Fibroblast of skin of right quadriceps (primary cell): ENCODE data around the gene CCHCR1.
"Not testable (repeated sequence)": the region's sequence is repeated elsewhere in the genome, so short reads cannot be mapped to it uniquely, and the experiment has no call there.

ENCODE experiments used
- DNase-seq: peaks from one replicate; pipeline ENCODE4 v3.0.0-alpha.2; 2013

CCHCR1 gene

DNA sequence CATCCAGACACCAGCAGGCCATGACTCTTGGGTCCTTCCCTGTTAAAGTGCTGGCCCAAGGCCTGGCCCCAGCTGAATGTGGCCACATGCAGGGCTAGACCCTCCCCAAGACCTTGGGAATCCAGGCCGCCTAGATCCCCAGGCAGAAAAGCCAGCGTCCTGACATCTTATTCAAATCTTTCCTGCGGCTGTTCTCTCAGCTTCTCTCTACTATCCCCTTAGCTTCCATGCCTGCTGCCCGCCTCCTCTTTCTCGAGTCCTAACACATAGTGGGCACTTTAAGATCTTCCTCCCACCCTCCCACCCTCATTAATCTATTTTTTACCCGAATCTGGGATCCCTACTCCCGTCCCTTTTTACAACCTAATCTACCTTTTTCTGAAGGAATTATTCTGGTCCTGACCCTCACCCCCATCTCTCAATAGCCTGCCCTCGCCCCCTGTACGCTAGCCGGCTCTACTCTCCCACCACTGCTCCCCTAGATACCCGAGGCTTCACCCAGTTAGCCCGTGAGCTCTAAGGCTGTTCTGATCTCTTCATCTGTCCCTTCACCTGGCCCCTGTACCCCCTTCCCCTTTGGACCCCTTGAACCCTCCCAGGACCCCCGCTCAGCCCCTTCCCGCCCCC is at the start of gene CCHCR1:
TSS of gene CCHCR1 (minus strand) at position 290 of the 627 bp plus-strand sequence. CDS start at position 88, 202 bp downstream.
- DNase-seq = no peak

- DNase-seq = no peak
Measured at GRCh38 chr6:31205638-31206037, 48.0 kb upstream of the CCHCR1 start.

DNA sequence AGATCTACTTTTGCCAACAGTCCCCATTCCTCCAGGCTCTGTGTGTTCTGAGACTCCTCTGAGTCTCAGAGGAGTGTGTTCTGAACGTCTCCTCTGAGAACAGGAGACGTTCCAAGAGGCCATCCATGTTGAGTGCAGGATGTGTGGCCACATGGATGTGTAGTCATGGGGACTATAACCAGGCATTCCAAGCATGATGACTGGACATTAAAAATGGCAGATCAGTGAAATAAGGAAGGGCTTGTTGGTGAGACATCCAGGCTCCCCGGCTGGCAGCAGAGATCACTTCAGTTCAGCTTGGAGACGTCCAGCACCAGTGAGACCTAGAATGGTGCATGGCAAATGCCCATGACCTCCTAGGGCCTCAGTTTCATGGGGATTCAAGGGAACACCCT is 47.1 kb upstream of the CCHCR1 start:
- DNase-seq = peak; percentile 9

DNA sequence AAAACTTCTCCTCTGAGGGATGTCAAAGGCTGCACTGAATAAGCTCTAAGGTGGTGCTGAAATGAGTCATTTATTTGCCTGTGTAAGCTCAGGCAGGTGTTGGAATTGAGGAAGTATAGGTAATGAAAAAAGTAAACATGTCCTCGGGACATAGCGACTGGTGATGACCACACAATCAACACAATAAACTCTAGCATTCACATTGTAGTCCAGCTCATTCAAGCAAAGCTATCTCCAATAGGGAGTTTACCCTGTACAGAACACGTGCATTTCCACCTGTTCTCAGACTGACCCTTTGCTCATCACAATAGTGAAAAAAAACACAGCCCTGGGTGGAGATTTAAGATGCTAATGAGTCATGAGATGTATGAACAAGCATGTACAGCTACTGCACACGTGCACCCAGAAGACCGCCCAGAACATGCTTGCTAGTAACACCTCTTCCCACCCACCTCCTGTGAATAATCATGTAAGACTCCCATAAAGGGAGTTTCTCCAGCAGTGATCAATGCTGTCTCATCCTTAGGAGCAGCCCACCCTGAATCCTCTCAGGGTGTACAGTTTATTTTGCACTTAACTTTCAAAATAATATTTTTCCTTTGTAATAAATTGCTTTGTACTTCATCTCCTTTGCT is 45.9 kb upstream of the CCHCR1 start:
- peak; percentile 70 for DNase-seq

DNA sequence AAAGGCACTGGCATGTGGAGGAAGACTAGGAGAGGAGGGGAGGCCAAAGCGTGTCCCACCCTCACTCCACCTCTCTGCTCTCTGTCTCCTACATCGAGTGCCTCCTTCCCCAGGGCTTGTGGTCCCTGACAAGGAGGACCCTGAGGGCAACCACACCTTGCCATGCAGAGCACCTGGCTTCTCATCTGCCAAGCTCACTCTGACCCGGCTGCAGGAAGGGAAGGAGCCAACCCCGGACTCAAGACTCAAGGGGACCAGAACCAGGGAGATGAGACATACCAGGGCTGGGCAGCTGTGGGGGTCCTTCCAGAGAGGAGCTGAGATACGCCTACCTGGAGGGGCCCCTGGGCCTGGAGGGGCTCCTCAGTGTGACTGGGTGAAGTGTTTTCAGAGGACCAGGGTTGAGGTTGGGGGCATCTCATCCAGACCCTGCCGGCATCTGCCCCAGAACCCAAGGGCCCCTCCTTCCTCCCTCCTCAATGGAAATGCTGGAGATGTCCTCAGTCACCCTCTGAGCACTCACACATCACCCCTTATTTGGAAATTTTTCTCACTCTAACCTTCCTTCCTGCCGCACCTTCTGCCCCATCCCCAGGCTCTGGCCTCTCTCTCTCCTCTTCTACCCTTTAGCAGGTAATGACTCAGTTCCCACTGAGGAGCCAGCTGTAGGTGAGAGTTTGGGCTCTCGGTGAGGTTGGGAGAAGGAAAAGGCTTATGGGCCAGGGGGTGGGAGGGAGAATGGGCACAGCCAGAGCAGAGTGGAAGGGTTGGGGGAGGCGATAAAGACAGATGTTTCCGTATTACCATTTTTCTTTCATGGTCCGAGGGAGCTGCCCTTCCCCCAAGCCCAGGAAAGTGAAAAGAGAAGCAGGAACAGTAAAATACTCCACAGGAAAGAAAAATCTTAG is 44.9 kb upstream of the CCHCR1 start:
- DNase-seq = no peak

- DNase-seq = not testable (repeated sequence)
Measured at GRCh38 chr6:31199105-31199452, 41.5 kb upstream of the CCHCR1 start.

DNA sequence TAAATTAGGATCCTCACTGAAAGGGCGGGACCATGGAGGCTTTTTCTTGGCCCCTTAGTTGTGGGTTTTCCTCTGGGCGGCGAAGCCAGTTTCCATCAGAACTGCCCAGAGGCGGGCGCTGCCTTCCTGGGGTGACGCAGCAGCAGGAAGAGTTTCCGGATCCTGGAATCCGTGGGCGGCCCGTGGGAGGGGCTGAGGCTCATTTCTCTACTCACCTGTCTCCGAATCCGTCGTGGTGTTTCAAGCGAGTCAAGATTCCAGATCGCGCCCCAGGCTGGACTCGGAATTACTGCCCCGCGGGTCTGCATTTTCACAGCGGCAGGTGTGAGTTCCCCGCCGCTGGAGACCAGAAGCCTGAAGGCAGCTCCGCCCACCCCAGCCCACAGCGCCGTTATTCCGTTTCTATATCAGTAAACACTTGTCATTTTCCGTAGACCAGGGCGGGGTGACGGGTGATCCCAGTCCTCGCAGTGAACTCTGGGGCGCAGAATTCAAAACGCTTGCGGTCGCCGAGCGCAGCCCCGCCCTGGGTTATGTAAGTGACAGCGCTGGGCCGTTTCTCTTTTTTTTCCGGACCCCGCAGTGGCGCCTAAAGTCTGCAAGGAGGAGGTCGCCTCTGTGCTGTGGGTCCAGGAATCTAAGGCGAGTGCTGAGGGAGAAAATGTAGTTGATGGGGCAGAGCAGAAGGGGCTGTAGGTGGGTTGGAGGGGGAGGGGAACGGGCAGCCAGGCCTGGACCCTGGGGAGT is 40.1 kb upstream of the CCHCR1 start:
- peak; percentile 74 for DNase-seq

DNA sequence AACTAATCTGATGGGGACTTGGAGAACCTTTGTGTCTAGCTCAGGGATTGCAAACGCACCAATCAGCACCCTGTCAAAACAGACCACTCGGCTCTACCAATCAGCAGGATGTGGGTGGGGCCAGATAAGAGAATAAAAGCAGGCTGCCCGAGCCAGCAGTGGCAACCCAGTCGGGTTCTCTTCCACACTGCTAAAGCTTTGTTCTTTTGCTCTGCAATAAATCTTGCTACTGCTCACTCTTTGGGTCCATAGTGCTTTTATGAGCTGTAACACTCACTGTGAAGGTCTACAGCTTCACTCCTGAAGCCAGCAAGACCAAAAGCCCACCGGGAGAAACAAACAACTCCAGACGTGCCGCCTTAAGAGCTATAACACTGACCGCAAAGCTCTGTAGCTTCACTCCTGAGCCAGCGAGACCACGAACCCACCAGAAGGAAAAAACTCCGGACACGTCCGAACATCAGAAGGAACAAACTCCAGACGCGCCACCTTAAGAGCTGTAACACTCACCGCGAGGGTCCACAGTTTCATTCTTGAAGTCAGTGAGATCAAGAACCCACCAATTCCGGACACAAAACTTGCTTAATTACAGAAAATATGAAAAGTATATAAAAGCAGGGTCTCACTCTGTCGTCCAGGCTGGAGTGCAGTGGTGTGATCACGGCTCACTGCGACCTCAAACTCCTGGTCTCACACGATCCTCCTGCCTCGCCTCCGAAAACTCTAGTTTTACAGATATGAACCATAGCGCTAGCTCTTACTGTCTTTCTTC is 38.8 kb upstream of the CCHCR1 start:
- not testable (repeated sequence) for DNase-seq

DNA sequence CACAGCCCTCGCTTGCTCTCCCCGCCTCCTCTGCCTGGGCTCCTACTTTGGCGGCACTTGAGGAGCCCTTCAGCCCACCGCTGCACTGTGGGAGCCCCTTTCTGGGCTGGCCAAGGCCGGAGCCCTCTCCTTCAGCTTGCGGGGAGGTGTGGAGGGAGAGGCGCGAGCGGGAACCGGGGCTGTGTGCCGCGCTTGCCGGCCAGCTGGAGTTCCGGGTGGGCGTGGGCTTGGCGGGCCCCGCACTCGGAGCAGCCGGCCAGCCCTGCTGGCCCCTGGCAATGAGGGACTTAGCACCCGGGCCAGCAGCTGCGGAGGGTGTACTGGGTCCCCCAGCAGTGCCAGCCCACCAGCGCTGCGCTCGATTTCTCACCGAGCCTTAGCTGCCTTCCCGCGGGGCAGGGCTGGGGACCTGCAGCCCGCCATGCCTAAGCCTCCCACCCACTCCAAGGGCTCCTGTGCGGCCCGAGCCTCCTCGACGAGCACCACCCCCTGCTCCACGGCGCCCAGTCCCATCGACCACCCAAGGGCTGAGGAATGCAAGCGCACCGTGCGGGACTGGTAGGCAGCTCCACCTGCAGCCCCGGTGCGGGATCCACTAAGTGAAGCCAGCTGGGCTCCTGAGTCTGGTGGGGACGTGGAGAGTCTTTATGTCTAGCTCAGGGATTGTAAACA is 37.8 kb upstream of the CCHCR1 start:
- not testable (repeated sequence) for DNase-seq

GRCh38 chr6:31194061-31194834 is 36.6 kb upstream of the CCHCR1 start:
- DNase-seq = no peak

DNA sequence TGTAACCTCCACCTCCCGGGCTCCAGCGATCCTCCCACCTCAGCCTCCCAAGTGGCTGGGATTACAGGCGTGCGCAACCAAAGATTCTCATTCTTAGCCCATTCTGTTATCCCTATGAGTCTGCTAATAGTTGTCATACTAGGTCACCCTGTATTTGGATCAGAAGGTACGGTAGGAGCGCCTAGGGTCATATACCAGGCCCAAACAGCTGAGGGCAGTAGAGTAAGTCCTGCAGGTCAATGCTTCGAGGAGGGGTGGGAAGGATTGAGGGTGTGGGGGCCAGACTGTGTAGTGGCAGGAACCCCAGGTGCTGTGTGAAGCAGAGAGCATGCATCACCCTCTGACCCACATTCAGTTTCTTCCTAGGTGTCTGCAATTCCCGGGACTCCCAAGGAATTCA is 35.6 kb upstream of the CCHCR1 start:
- no peak for DNase-seq

GRCh38 chr6:31192431-31193105 is 35.0 kb upstream of the CCHCR1 start:
- peak; percentile 69 for DNase-seq

- no peak for DNase-seq
Measured at GRCh38 chr6:31190488-31190887, 32.9 kb upstream of the CCHCR1 start.

GRCh38 chr6:31189223-31189622 is 31.6 kb upstream of the CCHCR1 start:
- not testable (repeated sequence) for DNase-seq

DNA sequence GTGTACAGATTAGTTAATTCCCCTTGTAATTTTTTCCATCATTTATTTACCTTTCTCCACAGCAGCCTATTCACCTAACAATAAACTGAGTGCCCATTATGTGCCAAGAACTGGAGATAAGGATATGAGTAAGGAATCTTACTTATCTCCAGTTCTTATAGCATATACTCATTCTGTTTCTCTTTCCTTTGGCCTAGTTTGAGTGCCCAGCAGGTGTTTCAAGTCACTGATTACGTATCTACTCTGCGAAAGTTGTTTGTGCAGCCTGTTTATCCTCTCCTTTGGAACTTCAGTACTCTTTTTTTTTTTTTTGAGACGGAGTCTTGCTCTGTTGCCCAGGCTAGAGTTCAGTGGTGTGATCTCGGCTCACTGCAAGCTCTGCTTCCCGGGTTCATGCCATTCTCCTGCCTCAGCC is 30.2 kb upstream of the CCHCR1 start:
- no peak for DNase-seq

- no peak for DNase-seq
Measured at GRCh38 chr6:31186052-31186734, 28.6 kb upstream of the CCHCR1 start.

- DNase-seq = not testable (repeated sequence)
Measured at GRCh38 chr6:31185695-31186051, 28.1 kb upstream of the CCHCR1 start.

- DNase-seq = not testable (repeated sequence)
Measured at GRCh38 chr6:31183859-31184258, 26.3 kb upstream of the CCHCR1 start.

GRCh38 chr6:31183287-31183686 is 25.7 kb upstream of the CCHCR1 start:
- DNase-seq = not testable (repeated sequence)

DNA sequence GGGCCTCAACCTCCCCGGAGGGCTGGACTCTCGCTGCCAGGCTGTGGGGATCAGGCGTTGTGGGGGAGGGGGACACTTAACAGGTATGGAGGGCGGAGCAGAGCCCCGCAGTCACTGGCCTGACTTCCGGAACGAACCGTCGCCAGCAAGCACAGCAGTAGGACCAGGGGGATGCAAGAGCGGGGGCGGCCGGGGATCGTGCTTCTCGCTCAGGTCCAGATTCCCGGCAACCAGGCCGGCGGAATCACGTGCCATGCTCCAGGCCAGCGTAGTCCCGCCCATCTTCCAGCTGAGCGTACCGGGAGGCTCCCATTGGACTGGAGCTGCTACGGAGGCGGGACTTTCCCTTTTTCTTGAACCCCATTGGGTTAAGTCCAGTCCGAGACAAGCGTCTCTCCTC is 22.9 kb upstream of the CCHCR1 start:
- DNase-seq = peak; percentile 72
